Stomach (tissue), 9 donors: ENCODE measurements around the gene NCKAP5. TPM values are rescaled to one million over a fixed set of nuclear protein-coding genes. Genes with fewer than 3 reads are reported as not detected.

ENCODE experiments used
- DNase-seq, 2 donors: peaks; one replicate each; pipeline versions ENCODE4 v3.0.0 to v3.0.0-alpha.2; 2013 to 2019
- H3K27ac ChIP-seq, 5 donors: fragments of 200-600 bp in 4 of 5; sonication (generic) in 4 of 5; one replicate each; pipeline ENCODE4 v1.5.1; 2013 to 2019; ENCODE audit warnings: mild to moderate bottlenecking in 1 of 5, moderate library complexity in 1 of 5
- H3K27me3 ChIP-seq, 3 donors: fragments of 200-600 bp; sonication (generic); one replicate each; pipeline ENCODE4 v1.5.1; 2017 to 2019; ENCODE audit warnings: mixed run types in 1 of 3
- H3K36me3 ChIP-seq, 4 donors: fragments of 200-600 bp; sonication (generic); 1 replicate in 3 of 4; 2 replicates in 1 of 4; pipeline ENCODE4 v1.5.1; 2016 to 2019
- H3K4me1 ChIP-seq, 4 donors: fragments of 200-600 bp; sonication (generic); one replicate each; pipeline ENCODE4 v1.5.1; 2016 to 2019
- H3K4me3 ChIP-seq, 4 donors: fragments of 200-600 bp; sonication (generic) in 3 of 4; one replicate each; pipeline ENCODE4 v1.5.1; 2016 to 2019; ENCODE audit warnings: mild to moderate bottlenecking in 1 of 4
- H3K9me3 ChIP-seq, 4 donors: fragments of 200-600 bp; sonication (generic); one replicate each; pipeline ENCODE4 v1.5.1; 2016 to 2019
- EP300 ChIP-seq: sonication (generic); formaldehyde crosslinking; IDR thresholded peaks from one replicate; pipeline ENCODE4 v1.6.1; 2017; ENCODE audit warnings: antibody characterized with exemption
- POLR2A ChIP-seq, 4 donors: fragments of 450-650 bp; IDR thresholded peaks; one replicate each; pipeline ENCODE4 v1.6.1; 2016; ENCODE audit warnings: antibody characterized with exemption in 4 of 4, control low read depth in 2 of 4, mild to moderate bottlenecking in 1 of 4, moderate library complexity in 1 of 4
- POLR2AphosphoS5 ChIP-seq, 3 donors: sonication (generic); formaldehyde crosslinking; IDR thresholded peaks; one replicate each; pipeline ENCODE4 v1.6.1; 2016; ENCODE audit warnings: antibody characterized with exemption in 3 of 3
- WGBS, 5 donors: extraction: QIAGEN DNeasy Blood & Tissue Kit in 3 of 5; methylation state at CpG; one replicate each; pipeline versions ENCODE4 v1.1.5 to v1.1.7; 2013 to 2018; 5-methylcytosine and 5-hydroxymethylcytosine counted together
- intact Hi-C: fragments of 100-400 bp; cut with DNase I; formaldehyde crosslinking; loops from one replicate; pipeline ENCODE4 v1.15.1; 2023; ENCODE audit warnings: low total_unique reads
- polyA plus RNA-seq, 3 donors: library from polyadenylated mRNA; stranded (reverse); fragments of 200-250 nt; gene quantifications; one replicate each; pipeline ENCODE4 v1.2.3, GENCODE V29; 2013
- total RNA-seq, 5 donors: library from RNA; depleted of rRNA; stranded (reverse); fragments of >200 nt; gene quantifications; one replicate each; pipeline versions ENCODE4 v1.1.0 to v1.2.3, GENCODE V29; 2014 to 2016
- TF ChIP-seq, protein P1 (sequence below), 7 experiments: fragments of 450-650 bp in 4 of 7; fragments of 200-600 bp in 3 of 7; sonication (generic) in 3 of 7; IDR thresholded peaks; one replicate each; pipeline ENCODE4 v1.5.1; 2016 to 2019; ENCODE audit warnings: antibody characterized with exemption in 7 of 7, control low read depth in 2 of 7, mild to moderate bottlenecking in 1 of 7
- donor health status: healthy with polysubstance abuse.
- donor health status: Bipolar disorder and iron deficiency.
- donor health status: healthy.

Gene NCKAP5
- total and polyA plus RNA-seq, 8 donors = 0.58 to 8.0 (median 1.6) TPM; not detected in 1

DNA sequence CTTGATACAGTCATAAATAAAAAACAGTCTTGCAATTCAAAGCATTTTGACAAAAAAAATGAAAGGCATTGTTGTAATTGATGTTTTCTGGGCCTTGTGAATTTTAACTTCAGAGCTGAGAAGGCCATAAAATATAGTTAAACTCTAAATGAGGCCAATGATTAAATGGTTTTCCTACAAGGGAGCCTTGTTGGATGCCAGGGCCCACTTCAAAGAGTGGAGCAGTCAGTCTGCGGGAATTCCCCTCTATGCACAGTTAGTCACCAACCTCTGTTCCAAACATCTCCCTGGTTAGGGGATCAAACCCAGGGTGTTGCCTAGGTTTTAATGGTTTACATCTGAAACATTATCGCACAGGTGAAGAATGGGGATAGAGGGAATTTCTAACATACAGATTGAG lies 143.4 kb downstream of the NCKAP5 start:
- Histone ChIP-seq H3K27ac (no peak overlapping the region), H3K4me1 (peaks cover 0 to 23% (median 12%) of the 10 kb centered on the region in 4 donors), H3K36me3 (no peaks in the 10 kb centered on the region), H3K4me3 (no peak overlapping the region), H3K27me3 (no peaks in the 10 kb centered on the region), H3K9me3 (no peaks in the 10 kb centered on the region)
- no peak for DNase-seq
- TF ChIP-seq, protein P1, sequence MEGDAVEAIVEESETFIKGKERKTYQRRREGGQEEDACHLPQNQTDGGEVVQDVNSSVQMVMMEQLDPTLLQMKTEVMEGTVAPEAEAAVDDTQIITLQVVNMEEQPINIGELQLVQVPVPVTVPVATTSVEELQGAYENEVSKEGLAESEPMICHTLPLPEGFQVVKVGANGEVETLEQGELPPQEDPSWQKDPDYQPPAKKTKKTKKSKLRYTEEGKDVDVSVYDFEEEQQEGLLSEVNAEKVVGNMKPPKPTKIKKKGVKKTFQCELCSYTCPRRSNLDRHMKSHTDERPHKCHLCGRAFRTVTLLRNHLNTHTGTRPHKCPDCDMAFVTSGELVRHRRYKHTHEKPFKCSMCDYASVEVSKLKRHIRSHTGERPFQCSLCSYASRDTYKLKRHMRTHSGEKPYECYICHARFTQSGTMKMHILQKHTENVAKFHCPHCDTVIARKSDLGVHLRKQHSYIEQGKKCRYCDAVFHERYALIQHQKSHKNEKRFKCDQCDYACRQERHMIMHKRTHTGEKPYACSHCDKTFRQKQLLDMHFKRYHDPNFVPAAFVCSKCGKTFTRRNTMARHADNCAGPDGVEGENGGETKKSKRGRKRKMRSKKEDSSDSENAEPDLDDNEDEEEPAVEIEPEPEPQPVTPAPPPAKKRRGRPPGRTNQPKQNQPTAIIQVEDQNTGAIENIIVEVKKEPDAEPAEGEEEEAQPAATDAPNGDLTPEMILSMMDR (IDR thresholded peaks at IDR 0.05) = no peak
- TF ChIP-seq POLR2A (IDR thresholded peaks at IDR 0.05) (no peak), EP300 (no peak), POLR2AphosphoS5 (IDR thresholded peaks at IDR 0.05) (no peak)
- intact Hi-C loops = no loop called here
- WGBS, 5 donors = 76 to 98% (median 92%) methylated on average over 2 of the region's 2 CpGs

GRCh38 chr2:133422931-133423351 lies 145.3 kb downstream of the NCKAP5 start:
- DNase-seq = no peak
- H3K4me3 ChIP-seq = no peak overlapping the region
- WGBS, 5 donors = 28 to 45% (median 32%) methylated on average over 5 of the region's 5 CpGs
- H3K4me1 ChIP-seq = peaks cover 0 to 23% (median 12%) of the 10 kb centered on the region in 4 donors
- no peaks in the 10 kb centered on the region for H3K27me3 ChIP-seq
- H3K27ac ChIP-seq = no peak overlapping the region
- no peaks in the 10 kb centered on the region for H3K36me3 ChIP-seq
- intact Hi-C loops = no loop called here
- no peaks in the 10 kb centered on the region for H3K9me3 ChIP-seq
- TF ChIP-seq POLR2AphosphoS5 (IDR thresholded peaks at IDR 0.05) (no peak), EP300 (no peak), POLR2A (IDR thresholded peaks at IDR 0.05) (no peak)
- TF ChIP-seq, protein P1 (IDR thresholded peaks at IDR 0.05) = no peak

DNA sequence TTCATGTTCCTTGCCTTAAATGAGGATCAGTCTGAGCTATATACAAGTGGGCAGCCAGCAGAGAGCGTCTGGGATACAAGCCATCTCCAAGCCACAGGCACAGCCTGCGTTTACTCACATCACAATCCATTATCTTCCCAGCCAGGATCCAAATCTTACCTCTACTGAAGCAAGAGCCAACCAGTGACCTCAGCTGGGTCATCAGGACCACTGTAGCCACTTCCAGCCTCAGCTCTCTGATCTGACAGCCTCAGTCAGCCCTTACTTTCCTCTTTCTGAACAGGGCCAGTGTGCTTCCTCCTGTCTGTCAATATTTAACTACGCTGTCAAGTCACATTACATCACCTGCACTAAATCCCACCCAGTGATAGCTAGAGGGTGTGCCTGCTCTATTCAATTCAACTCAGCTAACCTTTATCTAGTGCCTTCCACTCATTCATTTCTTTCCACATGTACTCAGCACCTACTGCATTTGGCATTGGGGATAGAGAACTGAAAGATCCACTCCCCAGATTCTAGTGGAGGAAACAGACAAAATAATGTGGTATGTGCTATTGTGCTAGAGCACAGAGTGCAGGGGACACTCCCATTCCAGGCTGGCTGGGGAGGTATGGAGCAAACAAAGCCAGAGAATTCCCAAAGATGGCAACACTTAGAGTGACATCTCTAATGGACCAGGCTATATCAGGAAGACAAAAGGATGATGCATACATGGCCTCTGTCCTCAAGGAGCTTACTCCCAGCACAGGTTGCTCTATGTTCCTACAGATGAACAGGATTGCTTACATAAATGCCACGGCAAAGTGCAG lies 146.5 kb downstream of the NCKAP5 start:
- H3K27ac ChIP-seq = no peak overlapping the region
- TF ChIP-seq POLR2A (IDR thresholded peaks at IDR 0.05) (no peak), POLR2AphosphoS5 (IDR thresholded peaks at IDR 0.05) (peak in 1 of 3 donors; percentile 32)
- H3K4me3 ChIP-seq = no peak overlapping the region
- H3K36me3 ChIP-seq = no peaks in the 10 kb centered on the region
- intact Hi-C loops = no loop called here
- H3K27me3 ChIP-seq = no peaks in the 10 kb centered on the region
- peak in 1 of 2 donors; percentile 77 for DNase-seq
- H3K4me1 ChIP-seq = peaks cover 0 to 23% (median 12%) of the 10 kb centered on the region in 4 donors
- WGBS, 5 donors = 26 to 43% (median 31%) methylated on average over 4 of the region's 4 CpGs
- H3K9me3 ChIP-seq = no peaks in the 10 kb centered on the region

GRCh38 chr2:133420788-133421187 lies 147.5 kb downstream of the NCKAP5 start:
- Histone ChIP-seq H3K27ac (no peak overlapping the region), H3K4me3 (no peak overlapping the region), H3K4me1 (peaks cover 0 to 23% (median 12%) of the 10 kb centered on the region in 4 donors), H3K36me3 (no peaks in the 10 kb centered on the region), H3K9me3 (no peaks in the 10 kb centered on the region), H3K27me3 (no peaks in the 10 kb centered on the region)
- no peak for DNase-seq
- intact Hi-C loops = no loop called here
- TF ChIP-seq POLR2A (IDR thresholded peaks at IDR 0.05) (no peak), EP300 (no peak), POLR2AphosphoS5 (IDR thresholded peaks at IDR 0.05) (no peak)
- TF ChIP-seq, protein P1 (IDR thresholded peaks at IDR 0.05) = no peak
- 55 to 73% (median 67%) methylated on average over 6 of the region's 6 CpGs for WGBS, 5 donors

DNA sequence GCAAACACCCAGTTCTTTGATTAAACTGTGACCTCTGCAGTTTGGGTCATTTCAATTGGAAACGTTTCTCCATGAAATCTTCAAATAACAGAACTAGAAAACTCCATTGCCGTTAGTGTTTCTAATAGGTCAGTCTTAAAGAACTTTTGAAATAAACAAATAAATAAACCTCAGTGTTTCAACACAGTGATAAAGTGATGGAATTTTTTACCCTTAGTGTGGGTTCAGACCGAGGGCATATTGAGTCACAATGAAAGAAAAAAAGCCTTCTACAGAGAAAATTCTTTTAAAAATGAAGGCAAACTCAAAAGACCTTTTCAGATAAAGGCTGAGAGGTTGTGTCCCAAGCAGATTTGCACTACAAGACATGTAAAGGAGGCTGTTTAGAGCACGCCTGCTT lies 149.6 kb downstream of the NCKAP5 start:
- H3K9me3 ChIP-seq = no peaks in the 10 kb centered on the region
- DNase-seq = no peak
- 51 to 64% (median 58%) methylated on average over 4 of the region's 4 CpGs for WGBS, 5 donors
- H3K36me3 ChIP-seq = no peaks in the 10 kb centered on the region
- peaks cover 0 to 23% (median 12%) of the 10 kb centered on the region in 4 donors for H3K4me1 ChIP-seq
- no peak overlapping the region for H3K27ac ChIP-seq
- intact Hi-C loops = no loop called here
- H3K27me3 ChIP-seq = no peaks in the 10 kb centered on the region
- no peak overlapping the region for H3K4me3 ChIP-seq
- TF ChIP-seq POLR2AphosphoS5 (IDR thresholded peaks at IDR 0.05) (no peak), POLR2A (IDR thresholded peaks at IDR 0.05) (no peak)
- TF ChIP-seq, protein P1 (IDR thresholded peaks at IDR 0.05) = no peak
